ENCODE measurements around the gene GYS2. TPM values are rescaled to one million over a fixed set of nuclear protein-coding genes. Genes with fewer than 3 reads are reported as not detected.

GYS2 gene
- total and polyA plus RNA-seq, 4 donors: 15.5 to 86.8 (median 34.1) TPM

DNA sequence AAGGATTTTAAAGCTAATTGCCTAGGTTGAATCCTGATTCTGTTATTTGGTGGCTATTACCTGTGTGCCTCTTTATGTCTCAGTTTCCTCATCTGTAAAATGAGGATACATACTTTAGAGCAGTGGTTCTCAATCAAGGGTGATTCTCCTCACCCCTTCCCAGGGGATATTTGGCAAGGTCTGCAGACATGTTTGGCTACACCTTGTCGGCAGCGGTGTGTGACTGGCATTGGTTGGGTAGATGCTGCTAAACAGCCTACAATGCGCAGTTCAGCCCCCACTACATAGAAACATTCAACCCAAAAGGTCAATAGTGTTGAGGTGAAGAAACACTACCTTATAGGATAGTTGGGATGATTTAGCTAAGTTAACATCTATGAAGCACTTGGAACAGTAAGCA is 29.6 kb upstream of the GYS2 start:
- Histone ChIP-seq H3K27ac (ENCODE audit: low read depth in 1 of 2, low read length in 2 of 2) (no peak overlapping the region), H3K9me3 (ENCODE audit: control insufficient read depth in 4 of 4, low read length in 3 of 4) (no peaks in the 10 kb centered on the region), H3K4me1 (ENCODE audit: control insufficient read depth in 4 of 4, insufficient read depth in 4 of 4, low read length in 3 of 4) (no peaks in the 10 kb centered on the region), H3K36me3 (ENCODE audit: control insufficient read depth in 4 of 4, insufficient read depth in 3 of 4, low read depth in 1 of 4, low read length in 3 of 4) (peaks cover 0 to 2% (median 0%) of the 10 kb centered on the region in 4 donors), H3K4me3 (ENCODE audit: low read depth in 1 of 3, low read length in 3 of 3) (no peak overlapping the region), H3K9ac (ENCODE audit: low read depth in 1 of 2, low read length in 2 of 2) (no peak overlapping the region), H3K27me3 (ENCODE audit: control insufficient read depth in 4 of 4, insufficient read depth in 4 of 4, low read length in 3 of 4) (no peaks in the 10 kb centered on the region)
- TF ChIP-seq, protein P1, sequence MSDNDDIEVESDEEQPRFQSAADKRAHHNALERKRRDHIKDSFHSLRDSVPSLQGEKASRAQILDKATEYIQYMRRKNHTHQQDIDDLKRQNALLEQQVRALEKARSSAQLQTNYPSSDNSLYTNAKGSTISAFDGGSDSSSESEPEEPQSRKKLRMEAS (IDR thresholded peaks at IDR 0.05): no peak
- TF ChIP-seq GABPA (IDR thresholded peaks at IDR 0.05 in 1 of 2, conservative IDR thresholded peaks at IDR 0.05 in 1 of 2) (no peak), TAF1 (conservative IDR thresholded peaks at IDR 0.05) (no peak), JUND (IDR thresholded peaks at IDR 0.05) (no peak), HNF4A (conservative IDR thresholded peaks at IDR 0.05) (no peak), EGR1 (IDR thresholded peaks at IDR 0.05; ENCODE audit: low read depth in 2 of 2) (no peak), YY1 (IDR thresholded peaks at IDR 0.05) (no peak), FOXA1 (IDR thresholded peaks at IDR 0.05) (no peak), HNF4G (IDR thresholded peaks at IDR 0.05) (no peak), RXRA (IDR thresholded peaks at IDR 0.05) (no peak), NR2F2 (IDR thresholded peaks at IDR 0.05) (no peak), RAD21 (IDR thresholded peaks at IDR 0.05) (no peak), FOXA2 (IDR thresholded peaks at IDR 0.05) (no peak), SP1 (IDR thresholded peaks at IDR 0.05) (no peak)
- TF ChIP-seq, protein P2, sequence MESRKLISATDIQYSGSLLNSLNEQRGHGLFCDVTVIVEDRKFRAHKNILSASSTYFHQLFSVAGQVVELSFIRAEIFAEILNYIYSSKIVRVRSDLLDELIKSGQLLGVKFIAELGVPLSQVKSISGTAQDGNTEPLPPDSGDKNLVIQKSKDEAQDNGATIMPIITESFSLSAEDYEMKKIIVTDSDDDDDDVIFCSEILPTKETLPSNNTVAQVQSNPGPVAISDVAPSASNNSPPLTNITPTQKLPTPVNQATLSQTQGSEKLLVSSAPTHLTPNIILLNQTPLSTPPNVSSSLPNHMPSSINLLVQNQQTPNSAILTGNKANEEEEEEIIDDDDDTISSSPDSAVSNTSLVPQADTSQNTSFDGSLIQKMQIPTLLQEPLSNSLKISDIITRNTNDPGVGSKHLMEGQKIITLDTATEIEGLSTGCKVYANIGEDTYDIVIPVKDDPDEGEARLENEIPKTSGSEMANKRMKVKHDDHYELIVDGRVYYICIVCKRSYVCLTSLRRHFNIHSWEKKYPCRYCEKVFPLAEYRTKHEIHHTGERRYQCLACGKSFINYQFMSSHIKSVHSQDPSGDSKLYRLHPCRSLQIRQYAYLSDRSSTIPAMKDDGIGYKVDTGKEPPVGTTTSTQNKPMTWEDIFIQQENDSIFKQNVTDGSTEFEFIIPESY (IDR thresholded peaks at IDR 0.05): no peak
- TF ChIP-seq, protein P3, sequence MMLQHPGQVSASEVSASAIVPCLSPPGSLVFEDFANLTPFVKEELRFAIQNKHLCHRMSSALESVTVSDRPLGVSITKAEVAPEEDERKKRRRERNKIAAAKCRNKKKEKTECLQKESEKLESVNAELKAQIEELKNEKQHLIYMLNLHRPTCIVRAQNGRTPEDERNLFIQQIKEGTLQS (IDR thresholded peaks at IDR 0.05): no peak
- TF ChIP-seq, protein P4, sequence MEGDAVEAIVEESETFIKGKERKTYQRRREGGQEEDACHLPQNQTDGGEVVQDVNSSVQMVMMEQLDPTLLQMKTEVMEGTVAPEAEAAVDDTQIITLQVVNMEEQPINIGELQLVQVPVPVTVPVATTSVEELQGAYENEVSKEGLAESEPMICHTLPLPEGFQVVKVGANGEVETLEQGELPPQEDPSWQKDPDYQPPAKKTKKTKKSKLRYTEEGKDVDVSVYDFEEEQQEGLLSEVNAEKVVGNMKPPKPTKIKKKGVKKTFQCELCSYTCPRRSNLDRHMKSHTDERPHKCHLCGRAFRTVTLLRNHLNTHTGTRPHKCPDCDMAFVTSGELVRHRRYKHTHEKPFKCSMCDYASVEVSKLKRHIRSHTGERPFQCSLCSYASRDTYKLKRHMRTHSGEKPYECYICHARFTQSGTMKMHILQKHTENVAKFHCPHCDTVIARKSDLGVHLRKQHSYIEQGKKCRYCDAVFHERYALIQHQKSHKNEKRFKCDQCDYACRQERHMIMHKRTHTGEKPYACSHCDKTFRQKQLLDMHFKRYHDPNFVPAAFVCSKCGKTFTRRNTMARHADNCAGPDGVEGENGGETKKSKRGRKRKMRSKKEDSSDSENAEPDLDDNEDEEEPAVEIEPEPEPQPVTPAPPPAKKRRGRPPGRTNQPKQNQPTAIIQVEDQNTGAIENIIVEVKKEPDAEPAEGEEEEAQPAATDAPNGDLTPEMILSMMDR (IDR thresholded peaks at IDR 0.05; ENCODE audit: low read depth, low read length, missing input control): no peak
- TF ChIP-seq, protein P5, sequence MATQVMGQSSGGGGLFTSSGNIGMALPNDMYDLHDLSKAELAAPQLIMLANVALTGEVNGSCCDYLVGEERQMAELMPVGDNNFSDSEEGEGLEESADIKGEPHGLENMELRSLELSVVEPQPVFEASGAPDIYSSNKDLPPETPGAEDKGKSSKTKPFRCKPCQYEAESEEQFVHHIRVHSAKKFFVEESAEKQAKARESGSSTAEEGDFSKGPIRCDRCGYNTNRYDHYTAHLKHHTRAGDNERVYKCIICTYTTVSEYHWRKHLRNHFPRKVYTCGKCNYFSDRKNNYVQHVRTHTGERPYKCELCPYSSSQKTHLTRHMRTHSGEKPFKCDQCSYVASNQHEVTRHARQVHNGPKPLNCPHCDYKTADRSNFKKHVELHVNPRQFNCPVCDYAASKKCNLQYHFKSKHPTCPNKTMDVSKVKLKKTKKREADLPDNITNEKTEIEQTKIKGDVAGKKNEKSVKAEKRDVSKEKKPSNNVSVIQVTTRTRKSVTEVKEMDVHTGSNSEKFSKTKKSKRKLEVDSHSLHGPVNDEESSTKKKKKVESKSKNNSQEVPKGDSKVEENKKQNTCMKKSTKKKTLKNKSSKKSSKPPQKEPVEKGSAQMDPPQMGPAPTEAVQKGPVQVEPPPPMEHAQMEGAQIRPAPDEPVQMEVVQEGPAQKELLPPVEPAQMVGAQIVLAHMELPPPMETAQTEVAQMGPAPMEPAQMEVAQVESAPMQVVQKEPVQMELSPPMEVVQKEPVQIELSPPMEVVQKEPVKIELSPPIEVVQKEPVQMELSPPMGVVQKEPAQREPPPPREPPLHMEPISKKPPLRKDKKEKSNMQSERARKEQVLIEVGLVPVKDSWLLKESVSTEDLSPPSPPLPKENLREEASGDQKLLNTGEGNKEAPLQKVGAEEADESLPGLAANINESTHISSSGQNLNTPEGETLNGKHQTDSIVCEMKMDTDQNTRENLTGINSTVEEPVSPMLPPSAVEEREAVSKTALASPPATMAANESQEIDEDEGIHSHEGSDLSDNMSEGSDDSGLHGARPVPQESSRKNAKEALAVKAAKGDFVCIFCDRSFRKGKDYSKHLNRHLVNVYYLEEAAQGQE (IDR thresholded peaks at IDR 0.05): no peak
- 99% methylated on average over 3 of the region's 3 CpGs for WGBS
- DNase-seq (ENCODE audit: low spot score): no peak

Measured in liver (tissue), 9 donors.